Choroid plexus epithelial cell (primary cell): ENCODE data around the gene UBASH3B.
A peak's percentile ranks its signal among the peaks of the same experiment; 100 is the strongest.

Source experiments
- DNase-seq: peaks from one replicate; pipeline ENCODE4 v3.0.0-alpha.2; 2010; ENCODE audit warnings: low read depth
- H3K4me3 ChIP-seq: 2 replicates; pipeline ENCODE4 v1.5.1; 2011; ENCODE audit warnings: low read depth, mild to moderate bottlenecking, control low read depth, low read length, moderate library complexity
- CTCF ChIP-seq: conservative IDR thresholded peaks from 2 replicates; pipeline ENCODE4 v1.5.1; 2011; ENCODE audit warnings: low read depth, mild to moderate bottlenecking, control low read depth, inconsistent platforms, low read length, moderate library complexity

UBASH3B gene

GRCh38 chr11:122843281-122844141 lies 188.0 kb downstream of the UBASH3B start:
- no peak for DNase-seq
- no peak overlapping the region for H3K4me3 ChIP-seq
- no peak for TF ChIP-seq CTCF

GRCh38 chr11:122847466-122847865 lies 191.9 kb downstream of the UBASH3B start:
- DNase-seq: no peak
- H3K4me3 ChIP-seq: no peak overlapping the region
- no peak for TF ChIP-seq CTCF

- DNase-seq: no peak
- no peak overlapping the region for H3K4me3 ChIP-seq
- TF ChIP-seq CTCF: no peak
Measured at GRCh38 chr11:122848186-122848585, 192.7 kb downstream of the UBASH3B start.

GRCh38 chr11:122850076-122850631 lies 194.6 kb downstream of the UBASH3B start:
- peak; percentile 20 for TF ChIP-seq CTCF
- H3K4me3 ChIP-seq: no peak overlapping the region
- peak; percentile 64 for DNase-seq

- no peak for DNase-seq
- no peak for TF ChIP-seq CTCF
- H3K4me3 ChIP-seq: no peak overlapping the region
Measured at GRCh38 chr11:122851366-122851966, 195.9 kb downstream of the UBASH3B start.

- no peak overlapping the region for H3K4me3 ChIP-seq
- no peak for TF ChIP-seq CTCF
- DNase-seq: peak; percentile 31
Measured at GRCh38 chr11:122852074-122852795, 196.7 kb downstream of the UBASH3B start.
